ENCODE measurements around the gene NHLRC2.

NHLRC2 gene

DNA sequence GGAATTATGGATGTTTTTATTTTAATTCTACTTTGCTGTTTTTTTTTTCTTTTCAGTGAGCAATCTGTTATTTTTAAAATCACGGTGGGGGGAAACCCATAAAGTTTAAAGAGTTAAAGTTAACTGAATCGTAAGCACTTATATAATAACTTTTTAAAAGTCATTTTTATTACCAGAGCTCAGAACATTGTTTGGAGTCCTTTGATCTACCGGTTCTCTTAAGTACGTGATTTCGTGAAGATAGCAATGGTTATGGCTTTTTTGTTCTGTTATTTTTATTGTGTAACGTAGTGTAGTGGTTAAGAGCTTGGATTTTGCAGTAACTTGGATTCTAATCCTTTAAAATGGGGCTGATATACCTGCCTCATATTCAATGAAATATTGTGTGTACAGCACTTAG is 57.4 kb downstream of the NHLRC2 start:
- DNase-seq (ENCODE audit: low spot score) = no peak

DNA sequence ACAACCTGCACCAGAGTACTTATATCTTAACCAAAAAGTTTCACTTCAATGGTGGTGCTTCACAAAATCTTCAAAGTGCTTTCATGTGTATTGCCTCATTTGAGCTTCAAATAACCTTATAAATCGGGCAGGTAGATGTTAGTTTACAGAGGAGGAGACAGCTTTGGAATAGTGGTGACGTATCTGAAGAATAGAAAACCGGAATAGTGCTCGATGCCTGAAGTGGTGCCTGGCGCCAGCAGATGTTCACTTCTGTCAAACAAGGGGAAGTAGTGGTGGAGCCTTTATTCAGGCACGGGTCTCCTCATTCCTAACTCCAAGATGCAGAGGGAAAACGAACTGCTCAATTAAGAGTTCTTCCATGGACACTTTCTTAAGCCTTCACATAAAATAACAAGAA is 58.1 kb downstream of the NHLRC2 start:
- DNase-seq (ENCODE audit: low spot score) = no peak

DNA sequence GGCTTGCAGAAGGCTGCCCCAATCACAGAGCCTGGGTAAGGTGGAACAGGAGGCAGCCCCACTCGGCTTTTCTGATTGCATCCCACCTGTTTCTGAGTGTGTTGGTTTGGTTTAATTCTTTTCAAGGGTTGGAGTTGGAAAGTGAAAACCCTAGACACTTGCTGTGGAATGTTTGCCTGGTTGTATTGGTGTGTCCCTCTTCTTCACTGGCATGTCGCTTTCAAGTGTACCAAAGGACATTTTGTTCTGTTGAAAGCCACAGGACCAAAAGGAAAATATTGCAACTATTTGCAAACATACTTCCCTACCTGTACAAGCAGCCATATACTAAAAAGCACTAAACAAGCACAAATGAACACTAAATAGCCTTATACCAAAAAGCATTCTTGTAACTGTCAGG is 60.5 kb downstream of the NHLRC2 start:
- DNase-seq (ENCODE audit: low spot score) = no peak

DNA sequence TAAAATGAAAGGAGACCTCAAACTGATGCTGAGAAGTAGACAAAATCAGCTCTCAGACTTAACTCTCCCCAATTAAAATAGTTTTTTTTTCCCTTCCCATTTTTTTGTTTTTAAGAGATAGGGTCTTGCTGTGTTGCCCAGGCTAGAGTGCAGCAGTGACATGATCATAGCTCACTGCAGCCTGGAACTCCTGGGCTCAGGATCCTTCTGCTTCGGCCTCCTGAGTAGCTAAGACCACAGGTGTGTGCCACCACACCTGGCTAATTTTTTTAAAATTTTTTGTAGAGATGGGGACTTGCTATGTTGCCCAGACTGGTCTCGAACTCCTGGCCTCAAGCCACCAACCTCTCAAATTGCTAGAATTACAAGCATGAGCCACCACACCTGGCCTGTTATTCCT is 61.1 kb downstream of the NHLRC2 start:
- DNase-seq (ENCODE audit: low spot score) = no peak

DNA sequence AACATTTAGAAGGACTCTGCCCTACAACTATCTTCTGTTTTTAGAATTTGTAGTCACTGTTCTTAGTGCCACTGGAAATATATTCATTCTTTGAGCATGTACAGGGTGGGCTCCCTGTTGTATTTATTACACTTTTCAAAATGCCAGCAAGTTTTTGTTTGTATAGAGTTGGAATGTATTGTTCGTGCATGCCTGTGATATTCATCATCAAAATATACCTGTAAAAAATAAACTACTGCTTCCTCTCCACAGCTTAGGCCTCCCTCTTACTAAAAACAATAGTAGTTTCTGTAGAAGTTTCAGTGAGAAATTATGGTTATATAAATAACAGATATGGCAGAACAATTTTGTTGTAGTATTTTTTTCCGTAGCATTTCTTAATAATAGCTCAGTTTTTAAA is 61.6 kb downstream of the NHLRC2 start:
- DNase-seq (ENCODE audit: low spot score) = no peak

DNA sequence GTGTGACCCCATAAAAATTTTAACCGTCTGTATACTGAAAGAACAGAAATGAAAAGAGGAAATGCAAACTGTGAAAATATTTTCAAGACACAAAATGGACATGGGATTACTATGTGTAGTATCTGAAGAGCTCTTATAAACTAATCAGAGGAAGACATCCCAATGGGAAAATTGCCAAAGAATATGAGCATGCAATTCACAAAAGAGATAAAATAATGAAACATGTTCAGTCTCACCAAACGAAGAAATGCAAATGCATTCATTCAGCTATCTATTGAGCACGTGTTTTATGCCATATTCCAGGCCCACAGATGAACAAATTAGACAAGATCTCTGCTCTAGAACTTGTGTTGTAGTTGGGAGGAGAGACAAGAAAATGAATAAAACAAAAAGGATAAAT is 63.2 kb downstream of the NHLRC2 start:
- DNase-seq (ENCODE audit: low spot score) = no peak

DNA sequence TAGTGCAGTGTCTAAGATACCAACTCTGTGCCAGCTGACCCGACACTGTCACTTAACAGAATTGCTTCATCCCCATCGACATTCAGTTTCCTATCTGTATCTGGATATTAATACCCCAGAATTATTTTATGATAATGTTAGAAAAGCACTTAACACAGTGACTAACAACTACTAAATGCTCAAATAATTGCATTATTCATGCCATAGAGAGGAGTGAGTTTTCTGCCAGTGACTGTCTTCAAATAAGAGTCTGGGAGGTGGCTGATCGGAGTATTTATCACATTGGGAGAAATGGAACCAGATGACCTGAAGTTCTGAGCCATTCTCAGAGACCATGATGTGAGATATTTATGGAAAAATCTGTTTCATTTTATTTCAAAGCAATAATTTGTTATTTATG is 65.7 kb downstream of the NHLRC2 start:
- DNase-seq (ENCODE audit: low spot score) = no peak

DNA sequence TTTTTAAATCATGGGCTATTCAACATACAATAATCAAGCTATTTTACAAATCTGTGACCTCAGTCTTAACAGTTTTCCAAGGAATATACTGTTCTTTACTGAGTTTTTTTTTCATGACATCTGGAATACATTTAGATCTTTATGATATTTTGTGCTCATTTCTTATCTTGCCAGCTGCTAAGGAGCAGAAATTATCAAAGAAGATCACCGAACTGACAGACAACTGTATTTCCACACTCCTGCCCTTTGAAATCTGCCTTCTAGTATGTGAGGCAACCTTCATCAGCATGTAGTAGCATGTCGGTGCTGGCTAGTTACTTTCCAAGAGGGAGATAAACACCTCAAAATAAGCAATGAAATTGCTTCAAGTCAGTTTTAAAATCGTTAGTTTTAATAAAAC is 66.4 kb downstream of the NHLRC2 start:
- DNase-seq (ENCODE audit: low spot score) = no peak

DNA sequence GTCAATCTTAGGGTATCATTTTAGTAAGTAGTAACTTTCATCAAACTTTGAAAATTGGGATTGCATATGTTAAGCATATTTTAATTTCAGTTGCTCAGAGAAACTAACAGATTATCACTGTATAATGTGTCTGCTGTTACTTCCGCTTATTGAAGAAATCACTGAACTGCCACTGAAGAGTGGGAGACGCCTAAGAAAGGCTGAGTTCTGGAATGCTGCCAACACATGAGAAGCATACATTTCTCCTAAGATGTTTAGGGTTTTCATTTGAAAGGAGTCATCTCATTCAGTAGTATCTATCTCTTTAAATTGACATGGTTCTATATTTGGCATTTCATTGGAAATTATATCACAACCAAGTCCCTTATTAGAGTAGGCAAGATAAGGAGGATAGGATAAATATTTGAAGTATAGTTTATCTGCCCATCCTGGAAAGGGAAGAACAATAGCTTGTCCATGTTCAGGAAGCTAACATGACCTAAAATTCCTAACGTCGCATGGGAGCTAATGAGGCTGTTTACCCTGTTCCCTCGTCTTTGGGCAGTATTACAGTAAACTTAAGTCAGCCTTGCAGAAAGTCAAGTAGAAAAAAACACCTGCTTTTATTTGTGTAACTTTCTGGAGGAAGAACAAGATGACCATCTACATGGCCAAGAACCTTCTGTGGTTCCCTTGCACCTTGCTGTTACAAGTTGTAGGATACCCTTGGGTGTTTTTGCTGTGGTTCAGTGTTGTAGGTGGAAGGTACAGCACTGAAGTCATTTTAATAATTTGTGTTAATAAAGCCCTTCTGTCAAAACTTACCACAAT is 67.3 kb downstream of the NHLRC2 start:
- no peak for DNase-seq (ENCODE audit: low spot score)

DNA sequence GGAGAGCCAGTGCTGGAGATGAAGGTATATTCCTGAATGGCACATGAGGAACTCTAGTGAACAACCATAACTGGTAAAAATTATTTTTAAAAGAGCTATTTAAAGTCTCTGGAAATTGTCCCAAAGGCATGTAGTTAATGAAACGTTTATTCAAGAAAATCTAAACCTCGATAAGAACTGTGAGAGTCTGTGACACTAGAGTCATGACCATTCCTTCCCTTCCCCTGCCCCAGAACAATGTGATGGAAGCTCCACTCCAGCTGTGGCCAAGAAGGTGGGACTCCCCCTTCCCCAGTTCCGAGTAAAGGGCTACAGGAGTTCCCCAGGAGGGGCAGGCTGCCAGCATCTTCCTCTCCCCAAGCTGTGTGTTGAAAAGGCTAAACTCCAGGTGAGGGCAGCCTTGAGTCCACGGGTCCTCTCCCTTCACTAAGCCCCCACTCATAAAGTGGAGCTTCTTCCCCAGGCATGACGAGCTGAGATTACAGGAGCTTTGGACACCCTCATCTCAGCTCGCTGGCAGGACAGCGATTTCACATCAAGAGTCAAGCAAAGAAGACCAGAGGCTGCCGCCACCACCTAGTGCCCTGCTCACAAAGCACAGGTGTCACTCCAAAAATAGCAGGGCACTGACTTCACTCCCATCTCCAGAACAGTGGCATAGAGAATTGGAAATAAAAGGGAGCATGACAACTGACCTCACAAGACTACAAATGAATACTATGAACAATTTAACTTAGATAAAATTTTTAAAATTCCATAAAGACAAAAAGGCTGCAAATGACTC is 68.5 kb downstream of the NHLRC2 start:
- no peak for DNase-seq (ENCODE audit: low spot score)

DNA sequence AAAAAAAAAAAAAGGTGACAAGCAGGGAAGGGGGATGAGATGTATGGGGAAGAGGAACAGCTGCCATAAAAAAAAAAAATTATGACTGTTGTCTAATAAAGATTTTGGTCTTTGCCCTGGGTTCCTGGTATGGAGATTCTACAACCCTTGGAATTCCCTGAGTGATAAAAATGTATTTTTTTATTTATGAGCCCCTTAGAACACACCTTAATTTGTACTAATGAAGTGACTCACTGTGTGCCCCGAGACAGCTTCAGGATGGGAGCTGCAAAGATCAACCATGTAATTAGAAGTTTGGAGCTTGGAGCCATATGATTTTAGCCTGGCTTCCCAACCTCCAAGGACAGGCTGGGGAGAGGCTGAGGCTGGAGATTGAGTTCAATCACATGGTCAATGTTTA is 69.7 kb downstream of the NHLRC2 start:
- no peak for DNase-seq (ENCODE audit: low spot score)

DNA sequence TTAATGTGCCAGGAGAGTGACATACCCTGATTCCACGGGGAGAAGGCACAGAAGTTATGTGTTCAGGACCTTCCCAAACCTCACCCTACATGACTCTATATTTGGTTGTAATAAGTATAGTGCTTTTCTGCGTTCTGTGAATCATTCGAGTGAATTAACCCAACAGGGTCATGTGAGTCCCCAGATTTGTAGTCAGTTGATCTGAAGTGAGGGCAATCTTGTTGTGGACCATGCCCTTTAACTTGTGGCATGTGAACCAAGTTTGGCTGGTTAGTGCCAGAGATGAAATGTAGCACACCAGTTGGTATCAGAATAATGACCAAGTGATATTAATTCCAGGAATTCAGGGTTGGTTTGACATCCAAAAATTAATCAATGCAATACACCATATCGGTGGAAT is 70.2 kb downstream of the NHLRC2 start:
- no peak for DNase-seq (ENCODE audit: low spot score)

DNA sequence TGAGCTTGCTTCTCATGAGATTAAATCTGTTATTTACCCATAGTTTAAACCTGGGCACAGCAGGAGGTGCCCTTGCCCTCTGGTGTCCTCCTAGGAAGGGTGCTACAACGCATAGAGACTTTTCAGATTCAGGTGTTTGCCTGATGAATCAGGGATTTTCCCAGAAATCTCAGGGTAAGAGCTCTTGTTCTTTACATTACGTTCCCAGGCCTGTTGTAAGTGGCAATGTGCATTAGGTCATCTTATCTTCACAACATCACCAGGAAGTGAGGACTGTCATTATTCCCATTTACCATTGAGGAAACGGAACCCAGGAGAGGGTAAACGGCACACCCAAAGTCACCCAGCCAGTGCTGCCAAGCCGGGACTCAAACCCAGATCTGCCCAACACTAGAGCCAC is 73.0 kb downstream of the NHLRC2 start:
- no peak for DNase-seq (ENCODE audit: low spot score)

DNA sequence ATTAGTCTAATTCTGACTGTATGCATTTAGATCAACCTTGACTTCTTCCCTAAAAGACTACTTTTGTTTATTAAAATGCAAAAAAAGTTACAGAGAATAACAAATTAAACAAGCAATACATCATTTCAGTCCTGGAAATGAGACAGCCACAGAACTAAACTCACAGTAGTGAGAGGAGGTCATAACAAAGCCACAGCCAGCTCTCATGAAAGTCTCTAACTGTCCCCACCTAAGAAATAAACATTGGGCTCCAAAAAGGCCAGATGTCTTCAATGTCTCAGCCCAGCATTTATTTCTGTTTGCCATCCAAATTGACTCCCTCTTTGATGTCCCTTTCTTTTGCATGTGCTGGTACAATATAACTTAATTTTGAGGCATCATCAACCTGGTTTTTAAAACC is 74.4 kb downstream of the NHLRC2 start:
- DNase-seq (ENCODE audit: low spot score) = no peak

DNA sequence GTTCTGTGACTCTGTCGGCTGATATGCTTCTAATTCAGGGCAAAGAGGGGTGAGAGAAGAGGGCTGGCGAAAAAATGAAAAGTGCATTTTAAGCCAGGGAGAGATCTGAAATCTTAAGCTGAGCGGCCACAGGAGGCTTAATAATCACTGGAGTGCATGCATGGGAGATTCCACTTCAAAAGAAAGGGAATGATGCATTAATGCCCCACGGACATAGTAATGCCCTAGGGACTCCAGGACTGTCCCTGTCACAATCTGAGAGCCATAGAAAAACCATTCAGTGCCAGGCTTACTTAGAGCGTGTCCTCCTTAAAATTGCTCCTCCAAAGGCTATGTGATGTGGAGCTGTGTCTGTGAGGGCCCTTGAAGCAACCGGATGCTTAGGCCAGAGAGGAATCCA is 75.1 kb downstream of the NHLRC2 start:
- DNase-seq (ENCODE audit: low spot score) = no peak

DNA sequence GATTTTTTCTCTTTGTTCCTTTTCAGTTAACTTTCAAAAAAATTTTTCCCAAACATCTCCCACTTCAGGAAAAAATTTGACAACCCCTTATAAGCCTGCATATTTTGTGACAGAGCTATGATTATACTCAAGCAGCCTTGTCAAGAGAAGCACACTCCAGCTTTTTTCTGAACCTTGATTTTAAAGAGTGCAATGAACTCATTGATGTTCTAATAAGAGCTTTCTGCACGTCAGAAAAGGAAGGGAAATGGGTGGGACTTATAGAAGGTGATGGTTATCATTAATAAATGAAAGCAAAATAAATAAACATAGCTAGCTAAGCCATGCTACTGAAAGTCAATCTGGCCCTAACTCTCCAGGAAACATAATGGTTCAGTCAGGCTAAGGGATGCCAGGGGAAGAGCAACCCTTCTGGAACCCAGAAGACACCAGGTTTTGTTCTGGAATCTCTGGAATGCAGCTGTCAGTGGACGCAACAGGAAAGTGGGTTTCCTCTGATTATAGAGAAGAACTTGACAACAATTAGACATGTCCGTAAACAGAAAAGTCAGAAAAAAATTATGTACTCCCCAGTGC is 76.1 kb downstream of the NHLRC2 start:
- no peak for DNase-seq (ENCODE audit: low spot score)

DNA sequence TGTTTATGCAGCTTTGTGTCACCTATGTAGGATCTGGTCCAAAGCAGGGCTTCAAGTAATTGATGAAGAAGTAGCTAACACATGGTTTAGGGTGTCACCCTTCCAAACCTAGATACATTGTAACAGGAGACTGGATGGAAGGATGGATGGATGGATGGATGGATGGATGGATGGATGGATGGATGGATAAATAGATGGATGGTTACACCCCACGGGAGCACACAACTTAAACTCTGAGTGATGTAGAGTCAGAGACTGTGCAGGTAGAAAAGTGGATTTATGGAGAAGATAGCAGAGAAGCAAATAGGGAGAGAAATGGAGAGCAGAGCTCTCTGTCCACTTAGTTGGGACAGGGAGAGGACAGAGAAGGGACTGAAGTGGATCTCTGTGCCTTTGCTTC is 78.4 kb downstream of the NHLRC2 start:
- no peak for DNase-seq (ENCODE audit: low spot score)

DNA sequence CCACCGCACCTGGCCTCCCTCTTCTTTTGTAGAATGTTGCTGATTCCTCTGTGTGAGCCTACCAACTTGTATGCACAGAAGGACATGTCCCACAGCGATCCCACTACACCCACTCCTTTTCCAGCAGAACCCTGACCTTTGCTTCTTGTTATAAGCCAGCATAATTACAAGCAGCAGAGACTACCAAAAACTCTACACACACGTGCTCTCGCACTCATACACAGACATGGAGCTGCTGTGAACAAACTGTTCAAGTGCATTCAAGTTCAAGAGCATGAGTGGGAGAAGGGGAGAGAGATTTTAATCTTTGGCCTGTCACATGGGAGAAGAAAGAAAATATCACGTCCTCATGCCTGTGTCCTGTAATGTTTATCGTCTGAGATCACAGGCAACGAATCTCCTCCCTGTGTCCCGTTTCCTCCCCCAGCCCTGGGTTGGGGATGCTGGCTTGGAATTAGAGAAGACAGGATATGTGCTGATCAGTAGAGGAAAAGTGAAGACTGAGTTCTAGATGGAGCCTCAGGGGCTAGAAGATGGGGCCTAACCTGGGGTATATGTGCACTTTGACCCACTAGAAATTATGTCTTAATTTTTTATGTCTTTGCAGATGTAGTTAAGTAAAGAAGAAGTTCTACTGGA is 79.6 kb downstream of the NHLRC2 start:
- DNase-seq (ENCODE audit: low spot score) = no peak

DNA sequence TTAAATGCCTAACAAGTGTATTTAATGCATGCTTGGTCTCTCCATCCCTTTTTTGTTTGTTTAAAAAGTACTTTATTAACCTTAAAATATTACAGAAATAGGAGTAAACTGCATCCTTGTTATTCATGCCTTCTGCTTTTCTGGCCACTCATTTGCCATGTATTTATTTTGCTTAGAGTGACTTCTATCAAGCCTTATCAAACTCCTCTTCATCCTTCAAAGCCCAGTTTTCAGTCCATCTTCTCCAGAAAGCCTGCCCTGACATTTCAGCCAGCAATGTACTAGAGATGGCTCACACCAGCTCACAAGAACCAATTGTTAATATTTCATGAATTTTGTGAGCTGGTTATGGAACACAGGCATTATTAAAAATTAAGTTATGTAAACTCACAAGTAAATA is 82.8 kb downstream of the NHLRC2 start:
- no peak for DNase-seq (ENCODE audit: low spot score)

DNA sequence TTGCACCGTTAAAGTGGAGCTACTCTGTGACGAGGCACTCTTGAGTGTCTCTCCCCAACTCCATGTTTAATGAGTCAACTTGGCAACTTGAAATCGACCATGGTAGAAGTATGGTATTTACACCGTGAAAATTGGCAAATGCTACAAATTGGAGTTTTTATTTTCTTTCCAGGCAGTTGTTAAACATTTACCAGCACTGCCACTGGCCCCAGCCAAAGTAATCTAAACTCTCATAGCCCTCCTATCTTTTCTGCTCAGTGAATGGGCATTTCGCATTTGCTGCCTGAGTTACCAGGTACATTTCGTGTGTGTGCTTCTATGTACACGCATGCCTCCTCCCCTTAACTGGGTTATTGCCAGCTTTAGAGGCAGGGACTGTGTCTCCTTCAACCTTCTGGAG is 83.3 kb downstream of the NHLRC2 start:
- no peak for DNase-seq (ENCODE audit: low spot score)

DNA sequence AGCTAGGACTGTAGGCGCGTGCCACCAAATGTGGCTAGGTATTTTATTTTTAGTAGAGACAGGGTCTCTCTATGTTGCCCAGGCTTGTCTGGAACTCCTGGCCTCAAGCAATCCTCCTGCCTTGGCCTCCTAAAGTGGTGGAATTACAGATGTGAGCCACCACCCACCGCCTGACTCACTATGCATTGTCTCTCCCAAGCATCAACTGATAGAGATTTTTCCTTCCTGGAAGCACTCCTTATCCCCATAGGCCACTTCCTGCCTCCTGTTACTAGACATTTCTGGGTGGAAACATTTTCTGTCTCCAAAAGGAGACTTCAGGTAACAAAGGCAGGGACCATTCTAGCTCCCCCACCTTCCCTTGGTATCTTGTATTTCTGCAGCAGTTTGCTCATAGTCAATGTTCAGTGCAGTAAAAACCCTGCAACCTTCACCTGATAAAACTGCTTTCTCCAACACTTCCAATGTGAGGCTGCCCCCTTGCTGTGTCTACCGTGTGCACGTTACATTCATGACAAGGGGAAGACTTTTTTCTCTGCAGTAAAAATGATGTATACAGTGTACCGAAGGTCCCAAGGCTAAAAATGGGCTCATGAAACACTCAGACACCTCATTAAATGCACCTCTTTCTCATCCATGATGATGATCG is 84.9 kb downstream of the NHLRC2 start:
- DNase-seq (ENCODE audit: low spot score) = no peak

DNA sequence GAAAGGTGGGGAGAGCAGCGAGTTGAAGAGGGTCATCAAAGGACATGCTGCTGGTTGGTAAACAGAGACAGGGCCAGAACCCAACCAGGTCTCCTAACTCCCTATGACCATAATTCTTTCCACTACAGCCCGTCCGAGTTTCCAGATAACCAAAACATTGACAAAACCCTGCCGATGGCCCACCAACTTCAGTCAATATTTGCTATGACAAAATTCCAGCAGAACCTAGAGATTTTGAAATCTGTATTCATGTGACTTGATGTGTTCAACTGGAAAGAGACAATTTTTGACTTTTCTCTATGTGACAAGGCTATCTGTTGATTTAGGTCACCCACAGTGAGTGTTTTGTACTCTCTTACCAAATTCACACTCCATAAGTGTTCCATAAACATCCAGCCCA is 86.7 kb downstream of the NHLRC2 start:
- no peak for DNase-seq (ENCODE audit: low spot score)
